HG03025 (cell line): Measurements from ENCODE around the gene IRF1.
A peak's percentile ranks its signal among the peaks of the same experiment; 100 is the strongest.
"Not testable (repeated sequence)": the region's sequence is repeated elsewhere in the genome, so short reads cannot be mapped to it uniquely, and the experiment has no call there.

Source experiments
- ATAC-seq: cut with Tn5 transposase; IDR thresholded peaks from one replicate; pipeline ENCODE4 v1.9.1; 2021; ENCODE audit warnings: mild to moderate bottlenecking, moderate library complexity; ENCODE audit not compliant: unreplicated experiment, low FRiP score

IRF1 gene

GRCh38 chr5:132490484-132491367 lies at the start of gene IRF1:
TSS of gene IRF1 (minus strand) at chr5:132490773. CDS start at chr5:132489478, 1,295 bp downstream.
- ATAC-seq = peak; percentile 79

GRCh38 chr5:132540149-132540548 lies 49.6 kb upstream of the IRF1 start:
- ATAC-seq = no peak

- ATAC-seq = no peak
These were observed 49.1 kb upstream of the IRF1 start for GRCh38 chr5:132539716-132540115.

GRCh38 chr5:132530946-132531345 lies 40.4 kb upstream of the IRF1 start:
- ATAC-seq = no peak

- ATAC-seq = no peak
These were observed 38.5 kb upstream of the IRF1 start for GRCh38 chr5:132528866-132529634.

- ATAC-seq = no peak
These were observed 37.4 kb upstream of the IRF1 start for GRCh38 chr5:132528021-132528420.

- ATAC-seq = no peak
These were observed 36.5 kb upstream of the IRF1 start for GRCh38 chr5:132526974-132527564.

- no peak for ATAC-seq
These were observed 35.9 kb upstream of the IRF1 start for GRCh38 chr5:132526290-132526973.

GRCh38 chr5:132525299-132525724 lies 34.7 kb upstream of the IRF1 start:
- ATAC-seq = peak; percentile 73

GRCh38 chr5:132524877-132525276 lies 34.3 kb upstream of the IRF1 start:
- ATAC-seq = not testable (repeated sequence)

GRCh38 chr5:132522067-132522466 lies 31.5 kb upstream of the IRF1 start:
- ATAC-seq = not testable (repeated sequence)

- ATAC-seq = not testable (repeated sequence)
These were observed 23.2 kb upstream of the IRF1 start for GRCh38 chr5:132513618-132514336.

GRCh38 chr5:132510076-132510475 lies 19.5 kb upstream of the IRF1 start:
- no peak for ATAC-seq

GRCh38 chr5:132506094-132506692 lies 15.6 kb upstream of the IRF1 start:
- no peak for ATAC-seq

- ATAC-seq = no peak
These were observed 15.1 kb upstream of the IRF1 start for GRCh38 chr5:132505641-132506040.

- ATAC-seq = no peak
These were observed 14.2 kb upstream of the IRF1 start for GRCh38 chr5:132504746-132505145.

- ATAC-seq = no peak
These were observed 12.7 kb upstream of the IRF1 start for GRCh38 chr5:132503244-132503643.

- no peak for ATAC-seq
These were observed 11.7 kb upstream of the IRF1 start for GRCh38 chr5:132501961-132502931.
